HFF-Myc (cell line): Measurements from ENCODE around the gene GPAT3.

ENCODE experiments used
- DNase-seq: peaks from one replicate; pipeline ENCODE4 v3.0.0-alpha.2; 2011; ENCODE audit warnings: low read depth; ENCODE audit errors: extremely low read depth
- H3K4me3 ChIP-seq: replicated peaks from 2 replicates; pipeline ENCODE4 v1.5.1; 2011; ENCODE audit warnings: low read depth, mild to moderate bottlenecking, control low read depth, low read length
- TF ChIP-seq, protein P1 (sequence below): IDR thresholded peaks from 2 replicates; pipeline ENCODE4 v1.5.1; 2012; ENCODE audit warnings: mild to moderate bottlenecking, low read depth, low read length, control low read depth; ENCODE audit errors: missing control alignments

Gene GPAT3

DNA sequence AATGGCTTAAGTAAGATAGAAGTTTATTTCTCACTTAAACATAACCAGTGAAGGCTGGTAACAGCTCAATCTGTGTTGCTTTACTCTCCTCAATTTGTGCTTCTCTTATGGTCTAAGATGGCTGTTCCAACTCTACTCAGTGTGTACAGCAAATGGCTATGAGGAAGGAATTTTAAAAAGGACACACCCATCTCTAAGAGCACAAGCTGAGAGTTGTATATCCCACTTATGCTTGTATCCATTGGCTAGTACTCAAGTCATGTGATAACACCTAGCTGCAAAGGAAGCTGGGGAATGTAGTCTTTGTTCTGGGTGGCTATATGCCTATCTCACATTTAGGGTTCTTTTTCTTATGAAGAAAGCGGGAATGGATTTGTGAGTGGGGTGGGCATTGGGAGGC lies 63.3 kb downstream of the GPAT3 start:
- H3K4me3 ChIP-seq = no peak overlapping the region

DNA sequence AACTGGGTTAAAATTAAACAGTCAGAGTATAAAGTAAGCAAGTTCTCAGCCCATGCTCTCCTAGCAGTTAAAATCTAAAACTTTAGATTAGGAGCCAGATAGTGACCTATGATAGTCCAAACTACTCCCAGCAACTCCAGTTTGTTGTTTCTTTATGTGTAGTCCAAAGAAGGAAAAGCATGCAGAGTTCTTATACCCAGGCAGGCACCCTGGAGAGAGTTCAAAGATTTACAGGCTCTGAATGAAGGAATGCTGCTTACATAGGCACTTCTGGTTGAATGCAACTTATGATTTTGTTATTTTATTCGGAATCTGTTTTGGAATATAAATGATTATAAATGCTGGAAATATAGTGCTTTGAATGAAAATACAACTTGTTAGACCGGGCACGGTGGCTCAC lies 67.2 kb downstream of the GPAT3 start:
- TF ChIP-seq, protein P1, sequence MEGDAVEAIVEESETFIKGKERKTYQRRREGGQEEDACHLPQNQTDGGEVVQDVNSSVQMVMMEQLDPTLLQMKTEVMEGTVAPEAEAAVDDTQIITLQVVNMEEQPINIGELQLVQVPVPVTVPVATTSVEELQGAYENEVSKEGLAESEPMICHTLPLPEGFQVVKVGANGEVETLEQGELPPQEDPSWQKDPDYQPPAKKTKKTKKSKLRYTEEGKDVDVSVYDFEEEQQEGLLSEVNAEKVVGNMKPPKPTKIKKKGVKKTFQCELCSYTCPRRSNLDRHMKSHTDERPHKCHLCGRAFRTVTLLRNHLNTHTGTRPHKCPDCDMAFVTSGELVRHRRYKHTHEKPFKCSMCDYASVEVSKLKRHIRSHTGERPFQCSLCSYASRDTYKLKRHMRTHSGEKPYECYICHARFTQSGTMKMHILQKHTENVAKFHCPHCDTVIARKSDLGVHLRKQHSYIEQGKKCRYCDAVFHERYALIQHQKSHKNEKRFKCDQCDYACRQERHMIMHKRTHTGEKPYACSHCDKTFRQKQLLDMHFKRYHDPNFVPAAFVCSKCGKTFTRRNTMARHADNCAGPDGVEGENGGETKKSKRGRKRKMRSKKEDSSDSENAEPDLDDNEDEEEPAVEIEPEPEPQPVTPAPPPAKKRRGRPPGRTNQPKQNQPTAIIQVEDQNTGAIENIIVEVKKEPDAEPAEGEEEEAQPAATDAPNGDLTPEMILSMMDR = no peak
- no peak overlapping the region for H3K4me3 ChIP-seq
- no peak for DNase-seq

More for the DNA sequence above, 63.3 kb downstream of the GPAT3 start:
- peak; percentile 22 for DNase-seq
- TF ChIP-seq, protein P1 = no peak

DNA sequence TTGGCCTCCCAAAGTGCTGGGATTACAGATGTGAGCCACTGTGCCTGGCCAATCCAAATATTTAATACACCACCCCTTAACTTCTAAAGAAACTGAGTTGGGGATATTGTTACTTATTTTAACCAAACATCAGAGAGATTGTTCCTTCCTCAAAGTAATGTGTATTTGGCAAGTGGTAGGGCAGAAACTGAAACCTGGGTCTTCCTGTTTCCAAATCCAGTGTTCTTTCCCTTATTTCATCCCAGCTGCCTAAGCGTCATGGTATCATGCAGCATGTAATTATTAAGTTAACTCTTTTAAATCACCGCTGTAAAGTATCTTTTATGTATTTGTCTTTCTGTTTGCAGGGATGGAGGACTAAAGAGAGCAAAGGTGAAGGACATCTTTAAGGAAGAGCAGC lies 68.4 kb downstream of the GPAT3 start:
- TF ChIP-seq, protein P1 = no peak
- DNase-seq = no peak
- no peak overlapping the region for H3K4me3 ChIP-seq

DNA sequence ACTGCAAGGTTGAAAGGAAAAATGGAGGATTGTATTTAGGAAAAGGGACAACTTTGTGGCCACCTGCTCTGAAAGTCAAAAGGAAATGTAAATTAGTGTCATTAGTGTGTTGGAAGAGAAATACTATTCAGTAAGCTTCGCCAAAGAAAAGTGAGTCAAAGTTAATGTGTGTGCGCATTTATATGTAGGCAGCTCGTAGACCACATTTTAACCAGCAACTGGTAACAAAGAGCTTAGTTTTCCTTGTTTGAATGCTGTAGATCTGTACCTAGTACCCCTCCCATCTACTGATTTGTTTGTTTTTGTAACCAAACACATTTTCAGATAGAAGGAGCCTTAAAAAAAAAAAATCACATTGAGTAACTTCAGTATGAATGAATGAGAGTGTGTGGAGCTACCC lies 69.3 kb downstream of the GPAT3 start:
- TF ChIP-seq, protein P1 = no peak
- no peak for DNase-seq
- H3K4me3 ChIP-seq = no peak overlapping the region

DNA sequence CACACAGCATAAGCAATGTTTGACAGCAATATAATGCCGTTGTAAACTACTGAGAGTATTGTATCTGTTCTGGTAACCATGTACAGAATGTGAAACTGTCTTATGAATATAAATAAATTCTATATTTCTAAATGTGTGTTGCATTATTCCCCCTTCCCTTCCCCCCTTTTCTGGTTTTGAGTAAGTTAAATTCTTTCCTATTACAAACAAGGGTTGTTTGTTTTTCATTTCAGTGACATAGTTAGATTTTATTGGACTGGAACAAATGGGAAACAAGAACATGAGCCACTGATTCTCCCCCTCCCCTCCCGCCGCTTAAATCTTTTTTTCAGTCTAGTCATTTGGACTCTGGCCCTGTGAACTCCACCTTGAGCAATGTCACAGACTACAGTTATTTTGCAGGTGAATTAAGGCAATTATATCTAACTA lies 69.8 kb downstream of the GPAT3 start:
- no peak for DNase-seq

DNA sequence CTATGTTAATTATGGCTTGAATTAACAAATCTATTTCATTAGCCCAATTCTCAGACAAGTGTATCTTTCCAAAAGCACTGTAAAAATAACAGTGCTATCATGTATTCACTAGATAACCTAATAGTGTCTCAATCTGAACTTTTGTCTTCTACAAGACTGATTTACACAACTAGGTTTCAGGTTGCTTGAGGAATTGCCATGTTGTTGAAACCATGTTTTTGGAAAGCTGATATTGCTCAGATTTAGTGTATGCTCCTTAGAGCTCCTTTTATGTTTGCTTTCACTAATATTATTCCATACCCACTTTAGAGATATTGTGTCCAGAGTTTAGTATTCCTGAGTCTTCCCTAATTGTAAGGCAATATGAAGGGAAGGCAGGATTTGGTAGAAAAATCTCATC lies 70.6 kb downstream of the GPAT3 start:
- TF ChIP-seq, protein P1 = no peak
- H3K4me3 ChIP-seq = no peak overlapping the region
- no peak for DNase-seq

More for the DNA sequence above, 69.8 kb downstream of the GPAT3 start:
- TF ChIP-seq, protein P1 = no peak
- no peak overlapping the region for H3K4me3 ChIP-seq

DNA sequence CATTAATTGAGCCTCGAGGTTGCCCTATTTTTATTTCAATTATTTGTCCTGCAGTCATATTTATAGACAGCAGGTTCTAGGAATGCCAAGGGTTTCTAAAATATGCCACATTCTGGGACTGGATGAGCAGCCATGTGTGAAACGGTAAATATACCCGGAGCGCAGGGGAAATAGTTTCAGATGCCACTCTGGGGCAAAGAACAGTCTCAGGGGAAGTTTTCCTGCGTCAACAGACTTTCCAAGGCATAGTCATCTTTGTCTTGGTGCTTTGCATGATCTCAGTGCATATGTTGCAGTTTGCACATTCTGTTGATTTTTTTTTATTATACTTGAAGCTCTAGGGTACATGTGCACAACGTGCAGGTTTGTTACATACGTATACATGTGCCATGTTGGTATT lies 71.0 kb downstream of the GPAT3 start:
- TF ChIP-seq, protein P1 = no peak
- H3K4me3 ChIP-seq = no peak overlapping the region
- no peak for DNase-seq
